Amygdala (tissue), 56 donors: ENCODE data around the gene SYNE1.
A peak's percentile ranks its signal among the peaks of the same experiment; 100 is the strongest.
"Not testable (repeated sequence)": the region's sequence is repeated elsewhere in the genome, so short reads cannot be mapped to it uniquely, and the experiment has no call there.

Source experiments
- DNase-seq, 56 donors: peaks; one replicate each; lab custom pipeline; 2025; lab: John Stamatoyannopoulos, UW

Gene SYNE1

GRCh38 chr6:152573762-152574161 lies 63.4 kb downstream of the SYNE1 start:
- DNase-seq = no peak

GRCh38 chr6:152572338-152573088 lies 64.6 kb downstream of the SYNE1 start:
- DNase-seq = no peak

- no peak for DNase-seq
These were observed 65.2 kb downstream of the SYNE1 start for GRCh38 chr6:152571943-152572337.

- no peak for DNase-seq
These were observed 66.1 kb downstream of the SYNE1 start for GRCh38 chr6:152571089-152571488.

GRCh38 chr6:152566103-152566875 lies 70.9 kb downstream of the SYNE1 start:
- no peak for DNase-seq

- DNase-seq = no peak
These were observed 74.0 kb downstream of the SYNE1 start for GRCh38 chr6:152563177-152563576.

- DNase-seq = not testable (repeated sequence)
These were observed 78.4 kb downstream of the SYNE1 start for GRCh38 chr6:152558798-152559197.

GRCh38 chr6:152557502-152557901 lies 79.7 kb downstream of the SYNE1 start:
- no peak for DNase-seq

GRCh38 chr6:152554851-152555250 lies 82.3 kb downstream of the SYNE1 start:
- DNase-seq = no peak

- DNase-seq = peak in 30 of 56 donors; percentile 1 to 57 (median 12)
These were observed 84.4 kb downstream of the SYNE1 start for GRCh38 chr6:152552616-152553209.

- no peak for DNase-seq
These were observed 93.6 kb downstream of the SYNE1 start for GRCh38 chr6:152543519-152543918.

- DNase-seq = no peak
These were observed 96.8 kb downstream of the SYNE1 start for GRCh38 chr6:152540381-152540780.

GRCh38 chr6:152534541-152534940 lies 102.6 kb downstream of the SYNE1 start:
- DNase-seq = no peak

- no peak for DNase-seq
These were observed 104.4 kb downstream of the SYNE1 start for GRCh38 chr6:152532556-152533422.

GRCh38 chr6:152531659-152532058 lies 105.5 kb downstream of the SYNE1 start:
- DNase-seq = no peak

GRCh38 chr6:152529369-152529768 lies 107.8 kb downstream of the SYNE1 start:
- no peak for DNase-seq

GRCh38 chr6:152514120-152514519 lies 123.0 kb downstream of the SYNE1 start:
- DNase-seq = not testable (repeated sequence)

- DNase-seq = no peak
These were observed 127.2 kb downstream of the SYNE1 start for GRCh38 chr6:152509916-152510315.

- DNase-seq = no peak
These were observed 128.7 kb downstream of the SYNE1 start for GRCh38 chr6:152508477-152508876.

GRCh38 chr6:152503546-152503945 lies 133.6 kb downstream of the SYNE1 start:
- no peak for DNase-seq
